Activated T-cell treated with anti-CD3 and anti-CD28 coated beads for 4 hours (primary cell): Measurements from ENCODE around the gene KLK7.
A peak's percentile ranks its signal among the peaks of the same experiment; 100 is the strongest.

Experiments
- DNase-seq: peaks from one replicate; pipeline ENCODE4 v3.0.0-alpha.2; 2020

The KLK7 gene

GRCh38 chr19:50983625-50984292, at the start of gene KLK7:
Gene KLK7 (minus strand): TSS chr19:50983917. CDS start chr19:50982399, 1,518 bp downstream.
- DNase-seq: no peak

GRCh38 chr19:51031880-51032225, 48.1 kb upstream of the KLK7 start:
- DNase-seq: no peak

GRCh38 chr19:51031220-51031879, 47.6 kb upstream of the KLK7 start:
- no peak for DNase-seq

- no peak for DNase-seq
These were observed 46.9 kb upstream of the KLK7 start for GRCh38 chr19:51030631-51031030.

- no peak for DNase-seq
These were observed 46.0 kb upstream of the KLK7 start for GRCh38 chr19:51029718-51030117.

- no peak for DNase-seq
These were observed 44.2 kb upstream of the KLK7 start for GRCh38 chr19:51027873-51028272.

- DNase-seq: no peak
These were observed 43.5 kb upstream of the KLK7 start for GRCh38 chr19:51027126-51027806.

- no peak for DNase-seq
These were observed 42.8 kb upstream of the KLK7 start, which contains the start of gene KLK11 for GRCh38 chr19:51026554-51026831. Gene KLK11 (minus strand): TSS chr19:51026616. CDS start chr19:51025631, 985 bp downstream.

GRCh38 chr19:51025809-51026553, 42.3 kb upstream of the KLK7 start:
- DNase-seq: no peak

- no peak for DNase-seq
These were observed 41.7 kb upstream of the KLK7 start for GRCh38 chr19:51025401-51025800.

GRCh38 chr19:51024924-51025323, 41.2 kb upstream of the KLK7 start:
- no peak for DNase-seq

- DNase-seq: no peak
These were observed 40.2 kb upstream of the KLK7 start for GRCh38 chr19:51023946-51024345.

GRCh38 chr19:51022526-51022925, 38.8 kb upstream of the KLK7 start:
- no peak for DNase-seq

GRCh38 chr19:51020988-51021651, 37.4 kb upstream of the KLK7 start:
- no peak for DNase-seq

GRCh38 chr19:51019544-51019925, 35.8 kb upstream of the KLK7 start, which contains the start of gene KLK10:
Gene KLK10 (minus strand): TSS chr19:51019709. CDS start chr19:51019130, 579 bp downstream.
- no peak for DNase-seq

- DNase-seq: no peak
These were observed 35.2 kb upstream of the KLK7 start for GRCh38 chr19:51018745-51019543.

- peak; percentile 49 for DNase-seq
These were observed 33.3 kb upstream of the KLK7 start for GRCh38 chr19:51016798-51017683.

- no peak for DNase-seq
These were observed 32.1 kb upstream of the KLK7 start for GRCh38 chr19:51015691-51016267.

GRCh38 chr19:51014242-51014641, 30.5 kb upstream of the KLK7 start:
- DNase-seq: no peak

- DNase-seq: no peak
These were observed 29.0 kb upstream of the KLK7 start for GRCh38 chr19:51012661-51013190.
